ENCODE results near the gene PGAP1.

DNA sequence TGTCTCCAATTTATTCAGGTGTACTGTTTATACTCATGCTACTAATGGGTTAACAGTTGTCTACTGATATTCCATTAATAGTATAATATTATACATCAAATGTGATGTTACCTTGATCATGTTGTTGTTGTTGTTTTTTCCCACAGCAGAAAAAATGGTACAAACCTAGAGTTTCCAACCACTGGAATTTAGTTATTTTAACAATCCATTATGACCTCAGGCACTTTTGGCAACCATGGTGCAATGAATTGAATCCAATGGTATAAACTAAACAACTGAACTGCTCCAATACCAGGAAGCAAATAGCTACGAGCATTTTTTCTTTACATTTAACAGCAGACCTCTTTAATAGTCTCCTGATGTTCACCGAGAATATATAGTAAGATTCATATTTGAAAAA is 86.3 kb downstream of the PGAP1 start:
- TF ChIP-seq, protein P1, sequence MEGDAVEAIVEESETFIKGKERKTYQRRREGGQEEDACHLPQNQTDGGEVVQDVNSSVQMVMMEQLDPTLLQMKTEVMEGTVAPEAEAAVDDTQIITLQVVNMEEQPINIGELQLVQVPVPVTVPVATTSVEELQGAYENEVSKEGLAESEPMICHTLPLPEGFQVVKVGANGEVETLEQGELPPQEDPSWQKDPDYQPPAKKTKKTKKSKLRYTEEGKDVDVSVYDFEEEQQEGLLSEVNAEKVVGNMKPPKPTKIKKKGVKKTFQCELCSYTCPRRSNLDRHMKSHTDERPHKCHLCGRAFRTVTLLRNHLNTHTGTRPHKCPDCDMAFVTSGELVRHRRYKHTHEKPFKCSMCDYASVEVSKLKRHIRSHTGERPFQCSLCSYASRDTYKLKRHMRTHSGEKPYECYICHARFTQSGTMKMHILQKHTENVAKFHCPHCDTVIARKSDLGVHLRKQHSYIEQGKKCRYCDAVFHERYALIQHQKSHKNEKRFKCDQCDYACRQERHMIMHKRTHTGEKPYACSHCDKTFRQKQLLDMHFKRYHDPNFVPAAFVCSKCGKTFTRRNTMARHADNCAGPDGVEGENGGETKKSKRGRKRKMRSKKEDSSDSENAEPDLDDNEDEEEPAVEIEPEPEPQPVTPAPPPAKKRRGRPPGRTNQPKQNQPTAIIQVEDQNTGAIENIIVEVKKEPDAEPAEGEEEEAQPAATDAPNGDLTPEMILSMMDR (IDR thresholded peaks at IDR 0.05): no peak
- no peak for TF ChIP-seq EZH2 (IDR thresholded peaks at IDR 0.05; ENCODE audit: borderline replicate concordance, insufficient read depth, low read depth, low read length, poor library complexity, severe bottlenecking)
